HFF-Myc (cell line): Measurements from ENCODE around the gene KLHL35.
A peak's percentile ranks its signal among the peaks of the same experiment; 100 is the strongest.

Experiments
- DNase-seq: peaks from one replicate; pipeline ENCODE4 v3.0.0-alpha.2; 2011; ENCODE audit warnings: low read depth; ENCODE audit errors: extremely low read depth
- H3K4me3 ChIP-seq: replicated peaks from 2 replicates; pipeline ENCODE4 v1.5.1; 2011; ENCODE audit warnings: low read depth, mild to moderate bottlenecking, control low read depth, low read length
- CTCF ChIP-seq: IDR thresholded peaks from 2 replicates; pipeline ENCODE4 v1.5.1; 2012; ENCODE audit warnings: mild to moderate bottlenecking, low read depth, low read length, control low read depth; ENCODE audit errors: missing control alignments

KLHL35 gene

DNA sequence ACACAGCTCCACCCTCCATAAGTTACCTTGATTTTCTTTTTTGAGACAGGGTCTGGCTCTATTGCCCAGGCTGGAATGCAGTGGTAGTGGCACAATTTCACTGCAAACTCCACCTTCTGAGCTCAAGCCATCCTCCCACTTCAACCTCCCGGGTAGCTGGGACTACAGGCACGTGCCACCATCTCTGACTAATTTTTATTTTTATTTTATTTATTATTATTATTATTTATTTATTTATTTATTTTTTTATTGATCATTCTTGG, 24.1 kb downstream of the KLHL35 start:
- DNase-seq = no peak
- no peak for TF ChIP-seq CTCF
- no peak overlapping the region for H3K4me3 ChIP-seq

DNA sequence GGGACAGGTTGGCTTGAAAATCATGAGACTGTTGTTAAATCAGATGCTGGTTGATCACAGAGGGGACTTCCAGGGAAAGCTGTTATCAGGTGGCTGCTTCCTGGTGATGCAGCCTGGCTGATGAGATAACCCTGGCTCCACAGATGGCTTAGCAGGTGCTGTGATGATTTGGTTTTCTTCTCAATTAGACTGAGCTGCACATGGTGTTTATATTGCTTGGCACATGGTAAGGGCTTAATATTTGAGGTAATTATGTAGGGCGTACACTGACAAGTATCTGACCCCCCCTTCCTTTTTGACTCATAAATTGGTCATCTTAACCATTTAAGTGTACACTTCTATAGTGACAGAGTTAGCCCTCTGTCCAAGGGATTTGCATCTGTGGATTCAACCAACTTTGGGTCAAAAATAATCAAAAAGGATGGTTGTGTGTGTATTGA, 26.6 kb downstream of the KLHL35 start:
- TF ChIP-seq CTCF = no peak

DNA sequence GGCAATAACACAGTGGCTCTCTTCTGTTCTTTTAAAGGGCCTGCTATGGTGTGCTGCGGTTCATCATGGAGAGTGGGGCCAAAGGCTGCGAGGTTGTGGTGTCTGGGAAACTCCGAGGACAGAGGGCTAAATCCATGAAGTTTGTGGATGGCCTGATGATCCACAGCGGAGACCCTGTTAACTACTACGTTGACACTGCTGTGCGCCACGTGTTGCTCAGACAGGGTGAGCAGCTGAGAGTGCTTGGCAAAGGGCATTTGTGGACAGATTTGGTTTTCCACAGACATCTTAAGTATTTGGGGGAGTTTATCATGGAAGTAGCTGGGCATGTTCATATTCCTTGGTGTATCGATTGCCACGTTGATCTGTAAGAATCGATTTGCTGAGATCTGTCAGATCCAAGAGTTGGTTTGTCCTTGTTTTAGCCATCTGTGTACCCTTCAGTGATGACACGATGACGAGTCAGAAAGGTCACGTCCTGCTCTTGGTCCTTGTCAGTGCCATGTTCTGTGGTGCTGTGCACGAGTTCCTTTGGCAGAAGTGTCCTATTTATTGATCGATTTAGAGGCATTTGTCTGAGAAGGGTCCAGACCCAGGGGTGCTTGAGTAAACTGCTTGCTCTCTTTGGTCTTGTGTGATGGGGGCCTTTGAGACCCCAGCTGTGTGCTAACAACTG, 28.9 kb downstream of the KLHL35 start:
- no peak for DNase-seq
- no peak for TF ChIP-seq CTCF
- H3K4me3 ChIP-seq = peak overlapping the region; percentile 96

More for the DNA sequence above, 26.6 kb downstream of the KLHL35 start:
- no peak overlapping the region for H3K4me3 ChIP-seq
- DNase-seq = no peak

DNA sequence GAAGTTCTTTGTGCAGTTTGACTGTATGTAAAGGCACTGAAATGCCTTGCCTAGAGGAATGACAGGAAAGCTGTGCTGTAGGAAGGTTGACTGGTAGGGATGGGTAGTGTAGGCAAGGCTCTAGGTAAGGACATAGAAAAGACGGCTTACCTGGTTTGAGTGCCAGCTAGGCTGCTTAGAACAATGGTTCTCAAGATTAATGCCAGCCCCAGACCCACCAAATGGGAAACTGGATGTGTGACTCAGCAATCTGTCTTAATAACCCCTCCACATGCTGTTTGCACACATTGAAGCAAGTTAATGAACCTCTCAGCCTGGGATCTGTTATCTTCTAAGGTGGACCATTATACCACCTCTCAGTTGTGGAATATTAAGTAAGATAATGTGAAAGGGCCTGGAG, 30.0 kb downstream of the KLHL35 start:
- DNase-seq = no peak
- no peak for TF ChIP-seq CTCF
- peak overlapping the region; percentile 96 for H3K4me3 ChIP-seq

- no peak for DNase-seq
- H3K4me3 ChIP-seq = peak overlapping the region; percentile 96
- TF ChIP-seq CTCF = peak; percentile 13
Measured at GRCh38 chr11:75402002-75402773, 30.8 kb downstream of the KLHL35 start.

DNA sequence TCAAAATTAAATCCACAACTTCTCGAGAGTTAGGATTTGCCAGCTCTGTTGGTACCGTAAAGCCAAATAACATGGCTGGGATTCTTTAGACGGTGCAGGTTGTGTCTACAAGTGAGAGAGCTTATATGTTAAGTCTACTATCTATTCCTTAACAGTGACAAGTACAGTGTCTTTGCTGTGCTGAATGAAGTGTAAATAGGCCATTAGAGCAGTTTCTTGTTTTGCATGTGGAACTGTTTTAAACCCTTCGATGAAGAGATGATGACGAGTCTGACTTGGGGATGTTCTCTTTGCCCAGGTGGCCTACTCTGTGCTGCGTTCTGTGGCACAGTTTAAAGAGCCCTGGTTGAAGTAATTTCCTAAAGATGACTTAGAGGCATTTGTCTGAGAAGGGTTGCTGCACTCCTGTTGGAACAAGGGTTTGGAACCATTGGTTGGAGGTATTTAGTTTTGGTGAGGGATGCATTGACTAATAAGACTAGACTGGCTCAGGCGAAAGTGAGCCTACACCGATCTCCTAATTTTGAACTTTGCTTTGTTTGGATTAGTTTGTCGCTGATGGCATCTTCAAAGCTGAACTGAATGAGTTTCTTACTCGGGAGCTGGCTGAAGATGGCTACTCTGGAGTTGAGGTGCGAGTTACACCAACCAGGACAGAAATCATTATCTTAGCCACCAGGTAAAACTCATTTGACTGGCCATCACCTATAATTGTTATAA, 32.7 kb downstream of the KLHL35 start:
- DNase-seq = no peak
- TF ChIP-seq CTCF = no peak
- peak overlapping the region; percentile 96 for H3K4me3 ChIP-seq
